HG03575 (cell line): ENCODE results near the gene MT1B.
"Not testable (repeated sequence)": the region's sequence is repeated elsewhere in the genome, so short reads cannot be mapped to it uniquely, and the experiment has no call there.

ENCODE experiments used
- ATAC-seq: cut with Tn5 transposase; IDR thresholded peaks from one replicate; pipeline ENCODE4 v1.9.1; 2021; ENCODE audit not compliant: unreplicated experiment, insufficient number of reproducible peaks, low FRiP score; ENCODE audit errors: extremely low read depth

MT1B gene

DNA sequence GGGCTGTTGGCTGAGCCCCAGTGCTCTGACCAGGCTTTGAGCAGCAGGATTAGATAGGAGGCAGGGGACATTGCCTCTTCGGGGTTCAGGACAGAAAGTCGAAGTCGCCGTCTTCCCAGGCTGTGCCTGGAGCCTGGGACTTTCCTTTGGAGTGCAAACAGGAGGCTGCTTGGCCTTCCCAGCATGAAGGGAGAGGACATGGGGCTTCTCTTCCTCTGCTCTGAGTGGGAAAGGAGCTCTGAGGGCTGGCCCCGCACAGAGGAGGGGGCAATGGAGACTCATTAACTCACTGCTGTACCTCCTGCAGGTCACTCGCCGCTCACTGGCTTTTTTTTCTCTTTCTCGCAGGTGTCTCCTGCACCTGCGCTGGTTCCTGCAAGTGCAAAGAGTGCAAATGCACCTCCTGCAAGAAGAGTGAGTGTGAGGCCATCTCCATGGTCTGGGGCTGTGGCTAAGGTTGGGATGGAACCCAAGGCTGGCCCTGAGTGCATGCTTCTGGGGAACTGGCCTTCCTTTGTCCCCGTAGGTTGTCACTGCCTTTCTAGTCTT lies 6.7 kb downstream of the MT1B start:
- ATAC-seq = no peak

DNA sequence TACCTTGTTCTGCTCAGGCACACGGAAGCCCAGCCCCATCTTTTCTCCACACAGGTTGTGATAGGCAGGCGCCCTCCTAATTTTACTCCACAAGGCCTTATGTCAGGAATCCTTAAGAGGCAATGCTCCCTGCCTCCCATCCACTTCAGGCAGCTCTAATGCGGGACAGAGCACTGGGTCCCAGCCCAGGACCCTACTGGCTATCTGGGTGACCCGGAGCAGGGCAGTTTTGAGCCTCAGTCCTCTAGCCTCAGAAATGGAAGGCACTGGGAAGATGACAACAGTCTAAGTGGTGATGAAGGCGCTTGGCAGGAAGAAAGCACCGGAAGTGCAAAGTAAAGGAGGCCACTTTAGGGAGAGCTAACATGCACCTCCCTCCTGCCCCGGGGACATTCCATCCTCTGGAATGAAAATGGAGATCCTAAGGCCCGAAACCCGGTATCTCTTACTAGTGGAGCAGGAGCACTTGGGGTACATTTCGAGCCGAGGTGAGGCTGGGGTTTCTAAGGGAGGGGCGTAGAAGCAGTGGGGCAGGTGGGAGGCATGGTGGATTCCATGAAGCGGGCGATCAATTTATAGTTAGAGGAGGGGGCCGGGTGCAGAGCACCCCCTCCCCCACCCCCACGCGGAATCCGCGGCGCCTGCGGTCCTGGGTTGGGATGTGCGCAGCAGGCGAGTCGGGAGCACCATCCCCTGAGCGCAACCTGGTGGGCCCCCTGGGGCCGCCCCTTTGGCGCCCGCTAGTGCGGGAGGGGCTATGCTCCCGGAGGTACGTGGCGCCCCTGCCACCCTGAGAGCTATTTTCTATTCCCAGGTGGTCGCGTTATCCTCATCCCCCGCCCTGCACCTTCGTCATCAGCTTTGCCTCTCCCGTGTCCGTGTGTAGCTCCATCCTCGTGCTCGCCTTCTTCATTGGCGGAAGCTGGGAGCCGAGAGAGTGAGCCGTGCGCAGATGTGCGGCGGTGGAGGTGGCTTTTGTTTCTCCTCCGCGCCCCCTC lies 11.0 kb downstream of the MT1B start:
- no peak for ATAC-seq

DNA sequence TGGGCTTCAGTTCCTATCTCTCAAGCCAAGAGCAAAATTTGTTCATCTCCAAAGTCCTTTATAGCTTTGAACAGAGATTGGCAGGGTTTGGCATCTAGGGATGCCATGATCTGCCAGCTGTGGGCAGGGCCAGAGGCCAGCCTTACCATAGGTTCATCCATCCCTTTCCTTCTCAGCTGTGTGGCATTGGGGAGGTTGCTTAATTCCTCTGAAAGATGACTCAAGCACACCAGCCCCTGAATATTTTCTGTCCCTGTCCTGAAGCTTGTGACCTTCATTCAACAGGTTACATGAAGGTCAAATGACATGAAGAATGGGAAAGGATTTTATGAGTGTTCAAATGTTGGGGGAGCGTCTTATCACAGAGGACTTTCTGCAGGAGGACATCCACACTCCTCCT lies 12.8 kb downstream of the MT1B start:
- ATAC-seq = no peak

DNA sequence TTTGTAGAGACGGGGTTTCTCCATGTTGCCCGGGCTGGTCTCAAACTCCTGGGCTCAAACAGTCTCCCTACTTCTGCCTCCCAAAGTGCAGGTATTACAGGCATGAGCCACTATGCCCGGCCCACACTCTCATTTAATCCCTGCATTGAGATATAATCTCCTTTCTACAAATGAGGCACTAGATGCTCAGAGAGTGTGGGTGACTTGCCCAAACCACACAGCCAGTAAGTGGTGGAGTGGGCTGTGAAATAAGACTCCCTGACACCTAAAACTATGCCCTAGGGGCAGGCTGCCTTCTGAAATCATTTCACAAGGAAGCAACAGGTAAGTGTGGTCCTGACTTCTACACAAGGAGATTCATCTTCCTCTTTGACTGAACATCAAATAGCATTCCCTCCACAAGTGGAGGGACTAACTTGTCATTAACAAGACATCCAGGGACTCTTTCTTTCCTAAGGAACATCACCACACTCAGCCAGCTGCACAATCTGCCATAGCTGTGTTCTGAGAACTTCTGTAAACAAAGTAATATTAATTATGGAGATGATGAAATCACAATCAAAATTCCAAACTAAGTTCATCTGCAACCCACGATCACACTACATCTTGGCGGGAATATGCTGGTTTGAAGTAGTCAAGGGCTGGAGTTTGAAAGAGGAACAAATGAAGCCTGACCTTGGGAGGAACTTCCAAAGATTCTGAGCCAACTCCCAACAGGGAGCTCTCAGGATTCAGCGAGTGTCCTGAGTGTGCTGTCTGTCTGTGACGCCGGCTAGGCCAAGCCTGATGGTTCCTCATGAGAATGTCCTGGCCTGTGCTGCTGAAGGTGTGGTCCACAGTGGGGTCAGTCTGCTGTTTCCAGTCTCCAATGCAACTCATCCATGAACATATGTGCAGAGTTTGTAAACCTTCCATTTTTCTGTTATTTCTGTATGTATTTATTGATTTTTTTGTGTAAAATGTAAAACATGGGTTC lies 13.9 kb downstream of the MT1B start:
- ATAC-seq = not testable (repeated sequence)

DNA sequence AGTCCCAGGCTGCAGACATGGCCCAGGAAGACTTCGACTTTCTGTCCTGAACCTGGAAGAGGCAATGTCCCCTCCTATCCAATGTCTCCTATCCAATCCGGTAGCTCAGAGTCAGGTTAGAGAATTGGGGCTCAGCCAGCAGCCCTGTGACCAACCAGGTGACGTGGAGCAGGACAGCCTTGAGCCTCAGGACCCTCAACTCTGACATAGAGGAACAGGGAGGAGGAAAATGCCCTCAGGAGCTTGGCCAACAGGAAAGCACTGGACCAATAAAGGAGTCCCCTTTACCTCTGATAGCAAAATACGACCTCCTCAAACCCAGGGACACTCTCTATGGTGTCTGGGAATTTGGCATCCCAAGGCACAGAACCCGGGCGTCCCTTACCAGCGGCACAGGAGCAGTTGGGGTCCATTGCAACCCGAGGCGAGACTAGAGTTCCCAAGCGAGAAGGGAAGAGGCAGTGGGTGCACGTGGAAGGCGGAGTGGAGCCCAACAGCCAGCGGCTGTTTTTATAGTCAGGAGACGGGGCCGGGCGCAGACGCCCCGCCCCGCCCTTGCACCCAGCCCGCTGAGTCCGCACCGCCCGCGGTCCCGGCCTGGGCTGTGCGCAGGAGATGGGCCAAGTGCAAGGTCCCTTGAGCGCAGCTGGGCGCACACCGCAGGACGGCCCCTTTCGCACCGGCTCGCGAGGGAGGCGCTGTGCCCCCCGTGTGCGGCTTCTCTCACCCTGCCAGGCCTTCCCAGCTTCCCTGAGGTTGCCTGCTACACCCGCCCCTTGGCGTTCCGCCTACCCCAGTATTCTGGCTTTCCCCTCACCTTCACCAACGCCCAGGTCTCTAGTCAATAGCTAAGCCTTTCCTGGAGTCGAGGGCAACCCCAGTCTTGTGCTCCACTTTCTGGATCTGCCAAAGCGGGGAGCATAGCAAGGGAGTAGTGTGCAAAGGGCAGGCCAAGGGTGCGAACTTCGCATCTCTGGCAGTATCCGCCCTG lies 16.2 kb downstream of the MT1B start, which contains the start of gene MT1G:
TSS of gene MT1G (minus strand) at position 485 of the 991 bp plus-strand sequence. CDS start at position 413, 72 bp downstream.
- no peak for ATAC-seq

DNA sequence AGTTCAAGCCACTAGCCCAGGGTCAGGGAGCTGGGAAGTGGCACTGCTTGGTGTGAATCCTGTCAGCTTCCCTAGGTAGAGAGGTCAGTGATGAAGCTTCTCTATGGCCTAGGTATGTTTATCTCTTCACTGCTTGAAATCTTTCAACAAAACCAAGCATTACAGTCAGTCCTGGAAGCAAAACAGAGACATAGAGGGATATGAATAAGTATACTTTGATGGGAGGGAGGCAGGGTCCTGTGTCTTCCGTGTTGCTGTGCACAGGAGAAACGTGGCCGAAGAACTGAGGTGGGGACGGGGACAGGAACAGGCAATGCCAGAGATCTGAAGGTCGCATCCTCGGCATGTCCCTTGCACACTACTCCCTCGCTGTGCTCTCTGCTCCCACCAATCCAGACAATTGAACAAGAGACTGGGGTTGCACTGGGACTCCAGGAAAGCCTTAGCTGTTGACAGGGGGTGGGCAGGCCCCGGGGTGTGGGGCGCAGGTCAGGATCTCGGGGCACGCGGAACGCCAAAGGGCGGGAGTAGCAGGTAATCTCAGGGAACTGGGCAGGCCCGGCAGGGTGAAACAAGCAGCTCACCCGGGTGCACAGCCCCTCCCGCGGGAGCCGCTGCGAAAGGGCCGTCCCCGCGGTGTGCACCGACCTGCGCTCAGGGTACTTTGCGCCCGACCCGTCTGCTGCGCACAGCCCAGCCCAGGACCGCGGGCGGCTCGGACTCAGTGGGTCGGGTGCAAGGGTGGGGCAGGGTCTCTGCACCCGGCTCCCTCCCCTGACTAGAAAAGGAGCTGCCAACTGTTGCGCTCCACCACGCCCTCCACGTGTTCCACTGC lies 17.5 kb downstream of the MT1B start, which contains the start of gene MT1H:
TSS of gene MT1H (plus strand) at position 810 of the 835 bp plus-strand sequence. CDS start 71 bp downstream, outside the sequence.
- no peak for ATAC-seq

DNA sequence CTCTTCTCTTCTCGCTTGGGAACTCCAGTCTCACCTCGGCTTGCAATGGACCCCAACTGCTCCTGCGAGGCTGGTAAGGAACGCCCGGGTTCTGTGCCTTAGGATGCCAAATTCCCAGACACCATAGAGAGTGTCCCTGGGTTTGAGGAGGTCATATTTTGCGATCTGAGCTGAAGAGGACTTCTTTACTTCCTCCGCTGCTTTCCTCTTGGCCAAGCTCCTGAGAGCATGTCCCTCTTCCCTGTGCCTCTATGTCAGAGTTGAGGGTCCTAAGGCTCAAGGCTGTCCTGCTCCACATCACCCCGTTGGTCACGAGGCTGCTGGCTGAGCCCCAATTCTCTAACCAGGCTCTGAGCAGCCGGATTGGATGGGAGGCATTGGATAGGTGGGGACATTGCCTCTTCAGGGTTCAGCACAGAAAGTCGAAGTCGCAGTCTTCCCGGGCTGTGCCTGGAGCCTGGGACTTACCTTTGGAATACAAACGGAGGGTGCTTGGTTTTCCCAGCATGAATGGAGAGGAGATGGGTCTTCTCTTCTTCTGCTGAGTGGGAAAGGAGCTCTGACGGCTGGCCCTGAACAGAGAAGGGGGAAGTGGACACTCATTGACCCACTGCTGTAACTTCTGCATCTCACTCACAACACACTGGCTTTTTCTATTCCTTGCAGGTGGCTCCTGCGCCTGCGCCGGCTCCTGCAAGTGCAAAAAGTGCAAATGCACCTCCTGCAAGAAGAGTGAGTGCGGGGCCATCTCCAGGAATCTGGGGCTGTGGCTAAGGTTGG lies 18.3 kb downstream of the MT1B start:
- no peak for ATAC-seq

DNA sequence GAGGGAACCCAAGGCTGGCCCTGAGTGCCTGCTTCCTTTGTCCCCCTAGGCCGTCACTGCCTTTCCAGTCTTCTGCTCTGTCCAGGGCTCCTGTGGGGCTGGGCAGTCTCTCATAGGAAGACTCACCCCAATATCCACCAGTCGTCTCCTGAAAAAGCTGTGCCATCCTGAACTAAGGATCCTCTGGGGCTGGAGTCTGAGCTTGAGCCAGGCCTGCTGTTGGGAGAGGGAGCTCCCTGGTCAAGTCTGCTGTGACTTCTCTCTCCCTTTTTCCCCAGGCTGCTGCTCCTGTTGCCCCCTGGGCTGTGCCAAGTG lies 18.9 kb downstream of the MT1B start:
- no peak for ATAC-seq

DNA sequence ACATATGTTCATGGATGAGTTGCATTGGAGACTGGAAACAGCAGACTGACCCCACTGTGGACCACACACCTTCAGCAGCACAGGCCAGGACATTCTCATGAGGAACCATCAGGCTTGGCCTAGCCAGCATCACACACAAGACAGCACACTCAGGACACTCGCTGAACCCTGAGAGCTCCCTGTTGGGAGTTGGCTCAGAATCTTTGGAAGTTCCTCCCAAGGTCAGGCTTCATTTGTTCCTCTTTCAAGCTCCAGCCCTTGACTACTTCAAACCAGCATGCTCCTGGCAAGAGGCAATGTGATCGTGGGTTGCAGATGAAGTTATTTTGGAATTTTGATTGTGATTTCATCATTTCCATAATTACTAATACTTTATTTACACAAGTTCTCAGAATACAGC lies 20.0 kb downstream of the MT1B start:
- ATAC-seq = not testable (repeated sequence)

DNA sequence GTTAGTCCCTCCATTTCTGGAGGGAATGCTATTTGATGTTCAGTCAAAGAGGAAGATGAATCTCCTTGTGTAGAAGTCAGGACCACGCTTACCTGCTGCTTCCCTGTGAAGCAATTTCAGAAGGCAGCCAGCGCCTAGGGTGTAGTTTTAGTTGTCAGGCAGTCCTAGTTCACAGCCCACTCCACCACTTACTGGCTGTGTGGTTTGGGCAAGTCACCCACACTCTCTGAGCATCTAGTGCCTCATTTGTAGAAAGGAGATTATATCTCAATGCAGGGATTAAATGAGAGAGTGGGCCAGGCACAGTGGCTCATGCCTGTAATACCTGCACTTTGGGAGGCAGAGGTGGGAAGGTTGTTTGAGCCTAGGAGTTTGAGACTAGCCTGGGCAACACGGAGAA lies 20.5 kb downstream of the MT1B start:
- ATAC-seq = not testable (repeated sequence)

DNA sequence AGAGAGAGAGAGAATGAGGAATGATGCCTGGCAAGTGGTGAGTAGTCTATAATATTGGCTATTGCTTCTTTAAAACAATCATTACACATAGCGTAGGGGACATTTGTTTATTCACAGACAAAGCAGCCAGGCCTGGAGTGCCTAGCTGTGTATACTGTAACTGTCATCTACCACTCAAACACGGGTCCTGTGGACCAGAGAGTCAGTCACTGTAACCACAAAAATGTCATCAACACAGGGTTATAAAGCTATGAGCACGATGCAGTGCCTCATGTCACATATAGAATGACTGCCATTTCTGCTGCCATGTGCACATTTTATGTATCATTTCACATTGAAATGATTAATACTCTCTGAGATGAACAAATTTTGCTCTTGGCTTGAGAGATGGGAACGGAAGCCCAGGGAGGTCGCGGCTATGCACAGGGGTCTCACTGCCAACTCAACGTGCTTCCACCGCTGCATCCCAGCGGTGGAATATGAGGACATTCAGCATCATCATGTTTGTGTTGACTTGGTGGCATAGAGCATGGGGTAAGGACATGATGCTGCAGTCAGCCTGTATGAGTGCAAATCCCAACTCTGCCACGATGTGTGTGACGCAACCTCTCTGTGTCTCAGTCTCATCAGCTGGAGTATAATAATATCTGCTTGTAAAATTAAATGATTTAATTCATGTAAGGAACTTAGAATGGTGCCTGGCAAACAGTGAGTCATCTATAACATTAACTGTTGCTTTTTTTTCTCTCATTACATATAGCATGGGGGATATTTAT lies 21.3 kb downstream of the MT1B start:
- no peak for ATAC-seq

DNA sequence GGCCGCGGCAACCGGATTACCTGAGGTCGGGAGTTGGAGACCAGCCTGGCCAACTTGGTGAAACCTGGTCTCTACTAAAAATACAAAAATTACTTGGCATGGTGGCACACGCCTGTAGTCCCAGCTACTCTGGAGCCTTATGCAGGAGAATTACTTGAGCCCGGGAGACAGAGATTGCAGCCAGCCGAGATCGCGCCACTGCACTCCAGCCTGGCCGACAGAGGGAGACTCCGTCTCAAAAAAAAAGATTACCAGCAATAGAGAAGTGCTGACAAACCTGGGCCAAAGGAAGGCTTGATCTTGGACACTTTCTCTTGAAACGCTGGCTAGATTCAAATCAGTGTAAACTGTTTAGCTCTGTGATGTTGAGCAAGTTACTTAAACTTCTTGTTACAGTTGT lies 22.2 kb downstream of the MT1B start:
- no peak for ATAC-seq

DNA sequence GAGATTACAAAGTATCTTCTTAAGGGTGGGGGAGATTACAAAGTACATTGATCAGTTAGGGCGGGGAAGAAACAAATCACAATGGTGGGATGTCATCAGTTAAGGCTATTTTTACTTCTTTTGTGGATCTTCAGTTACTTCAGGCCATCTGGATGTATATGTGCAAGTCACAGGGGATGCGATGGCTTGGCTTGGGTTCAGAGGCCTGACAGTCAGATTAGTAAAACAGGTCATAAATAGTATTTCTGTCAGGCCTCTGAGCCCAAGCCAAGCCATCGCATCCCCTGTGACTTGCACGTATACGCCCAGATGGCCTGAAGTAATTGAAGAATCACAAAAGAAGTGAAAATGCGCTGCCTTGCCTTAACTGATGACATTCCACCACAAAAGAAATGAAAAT lies 22.9 kb downstream of the MT1B start:
- not testable (repeated sequence) for ATAC-seq

DNA sequence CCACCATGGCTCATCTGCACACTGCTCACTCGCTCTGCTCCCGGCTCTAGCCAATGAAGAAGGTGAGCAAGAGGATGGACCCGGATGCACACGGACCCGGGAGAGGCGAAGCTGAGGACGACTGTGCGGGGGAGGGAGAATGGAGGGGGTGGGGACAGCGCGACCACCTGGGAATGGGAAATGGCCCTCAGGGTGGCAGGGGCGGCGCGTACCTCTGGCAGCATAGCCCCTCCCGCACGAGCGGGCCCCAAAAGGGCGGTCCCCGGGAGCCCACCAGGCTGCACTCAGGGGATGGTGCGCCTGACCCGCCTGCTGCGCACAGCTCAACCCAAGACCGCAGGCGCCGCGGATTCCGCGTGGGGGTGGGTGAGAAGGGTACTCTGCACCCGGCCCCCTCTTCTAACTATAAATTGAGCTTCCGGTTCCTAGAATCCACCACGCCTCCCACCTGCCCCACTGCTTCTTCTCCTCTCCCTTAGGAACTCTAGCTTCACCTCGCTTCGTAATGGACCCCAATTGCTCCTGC lies 24.1 kb downstream of the MT1B start:
- no peak for ATAC-seq

DNA sequence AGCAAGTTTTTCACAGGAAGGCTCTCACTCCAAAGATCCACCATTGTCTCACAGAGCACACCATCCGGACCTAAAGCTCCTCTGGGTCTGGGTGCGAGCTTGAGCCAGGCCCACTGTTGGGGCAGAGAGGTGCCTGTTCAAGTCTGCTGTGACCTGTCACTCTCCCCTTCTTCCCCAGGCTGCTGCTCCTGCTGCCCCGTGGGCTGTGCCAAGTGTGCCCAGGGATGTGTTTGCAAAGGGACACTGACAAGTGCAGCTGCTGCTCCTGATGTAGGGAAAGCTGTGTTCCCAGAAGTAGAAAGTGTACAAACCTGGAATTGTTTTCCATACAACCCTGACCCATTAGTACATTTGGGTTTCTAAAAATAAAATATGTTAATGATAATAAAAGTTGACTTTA lies 25.8 kb downstream of the MT1B start:
- no peak for ATAC-seq
